PC-9 (cell line): ENCODE data around the gene CCDC91. TPM values are rescaled to one million over a fixed set of nuclear protein-coding genes. Genes with fewer than 3 reads are reported as not detected.

Experiments
- BruUV-seq: library from RNA; stranded (reverse); fragments of 400-500 nt; replicated peaks from 2 replicates; lab custom pipeline; 2021; lab: Mats Ljungman, UMichigan
- CTCF ChIA-PET: fragments of 300-600 bp; sonication (Branson Sonifier 250); formaldehyde crosslinking; loops from one replicate; lab custom pipeline; 2022; ENCODE audit warnings: antibody characterized with exemption; lab: Charles Lee
- POLR2A ChIA-PET: fragments of 300-600 bp; sonication (Branson Sonifier 250); formaldehyde crosslinking; loops from one replicate; lab custom pipeline; 2022; ENCODE audit warnings: antibody characterized with exemption; ENCODE audit not compliant: unreplicated experiment; lab: Charles Lee
- DNase-seq, 2 experiments: peaks; one replicate each; pipeline versions ENCODE4 v3.0.0 to v3.0.0-alpha.2; 2015 to 2022; ENCODE audit warnings: mixed read lengths in 1 of 2
- H2AFZ ChIP-seq: fragments of 200-600 bp; sonication (generic); 2 replicates; pipeline ENCODE4 v1.8.1; 2017; ENCODE audit warnings: antibody characterized with exemption
- H3F3A ChIP-seq: fragments of 200-600 bp; sonication (generic); 2 replicates; pipeline ENCODE4 v1.8.1; 2017; ENCODE audit warnings: antibody characterized with exemption, mild to moderate bottlenecking, low read depth; ENCODE audit not compliant: insufficient read depth
- H3K27ac ChIP-seq: fragments of 200-600 bp; sonication (generic); 2 replicates; pipeline ENCODE4 v1.6.1; 2016; ENCODE audit warnings: mixed run types
- H3K27me3 ChIP-seq: fragments of 200-600 bp; sonication (generic); 2 replicates; pipeline ENCODE4 v1.6.1; 2016; ENCODE audit warnings: low read depth, mixed run types; ENCODE audit not compliant: insufficient read depth
- H3K36me3 ChIP-seq: fragments of 200-600 bp; sonication (generic); 2 replicates; pipeline ENCODE4 v1.6.1; 2016; ENCODE audit warnings: low read depth, mixed run types
- H3K4me1 ChIP-seq: fragments of 200-600 bp; sonication (generic); replicated peaks from 2 replicates; pipeline ENCODE4 v1.6.1; 2016; ENCODE audit warnings: mixed run types; ENCODE audit not compliant: insufficient read depth
- H3K4me2 ChIP-seq: fragments of 200-600 bp; sonication (generic); 2 replicates; pipeline ENCODE4 v1.6.1; 2017; ENCODE audit warnings: mixed run types
- H3K4me3 ChIP-seq: fragments of 200-600 bp; sonication (generic); 2 replicates; pipeline ENCODE4 v1.6.1; 2016; ENCODE audit warnings: mixed run types
- H3K79me2 ChIP-seq: fragments of 200-600 bp; sonication (generic); 2 replicates; pipeline ENCODE4 v1.6.1; 2017; ENCODE audit warnings: low read depth, mixed run types
- H3K9me2 ChIP-seq: fragments of 200-600 bp; sonication (generic); 2 replicates; pipeline ENCODE4 v1.8.1; 2017; ENCODE audit warnings: mild to moderate bottlenecking; ENCODE audit not compliant: insufficient read depth
- H3K9me3 ChIP-seq: fragments of 200-600 bp; sonication (generic); 2 replicates; pipeline ENCODE4 v1.8.1; 2016; ENCODE audit warnings: low read depth; ENCODE audit not compliant: insufficient read depth
- H4K20me1 ChIP-seq: fragments of 200-600 bp; sonication (generic); 2 replicates; pipeline ENCODE4 v1.8.1; 2017; ENCODE audit not compliant: insufficient read depth
- EZH2 ChIP-seq: fragments of 200-600 bp; sonication (generic); IDR thresholded peaks from 2 replicates; pipeline ENCODE4 v1.8.0; 2017; ENCODE audit warnings: antibody characterized with exemption, low read depth
- intact Hi-C: fragments of 100-400 bp; cut with micrococcal nuclease; formaldehyde crosslinking; loops from one replicate; pipeline ENCODE4 v1.10.0; 2022; ENCODE audit not compliant: unreplicated experiment
- total RNA-seq: library from RNA; stranded (reverse); gene quantifications from 2 replicates; pipeline ENCODE4 v1.2.3, GENCODE V29; 2021
- TF ChIP-seq, protein P1 (sequence below): fragments of 200-600 bp; sonication (generic); conservative IDR thresholded peaks from 2 replicates; pipeline ENCODE4 v1.6.1; 2017; ENCODE audit warnings: mixed run types, antibody characterized with exemption, mild to moderate bottlenecking, moderate library complexity

CCDC91 gene
- total RNA-seq, 1 experiment from 2014 or later, result 38.9 TPM

DNA sequence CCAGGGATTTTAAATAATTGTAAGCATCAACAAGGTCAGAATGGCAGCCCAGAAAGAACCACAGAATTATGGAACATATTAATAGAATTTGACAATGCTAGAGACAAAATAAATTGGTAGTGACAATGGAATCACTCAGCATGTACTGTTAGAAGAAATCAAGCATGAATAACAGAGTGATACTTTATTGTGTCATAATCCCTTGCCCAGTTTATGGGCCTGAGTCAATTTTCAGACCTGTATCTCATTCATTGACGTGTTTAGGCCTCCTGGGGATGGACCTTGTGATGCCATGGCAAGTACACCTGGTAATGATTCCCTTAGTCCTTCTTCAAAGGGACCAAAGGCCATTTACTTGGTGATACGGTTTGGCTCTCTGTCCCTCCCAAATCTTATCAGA lies 12.8 kb upstream of the CCDC91 start:
- Histone ChIP-seq H3K4me3 (no peak overlapping the region), H3K36me3 (no peaks in the 10 kb centered on the region), H3F3A (no peaks in the 10 kb centered on the region), H3K27ac (no peak overlapping the region), H4K20me1 (no peaks in the 10 kb centered on the region; the same call in 1 of the 2 replicates), H3K27me3 (no peaks in the 10 kb centered on the region), H3K9me3 (no peaks in the 10 kb centered on the region), H3K4me1 (no peaks in the 10 kb centered on the region), H3K79me2 (no peaks in the 10 kb centered on the region), H3K4me2 (no peak overlapping the region), H2AFZ (no peak overlapping the region), H3K9me2 (0 out of 2 replicates have a peak, but pooled peaks cover 3% of the 10 kb centered on the region)
- BruUV-seq, result no TSS peak
- DNase-seq, result no peak
- ChIA-PET CTCF (interaction anchor here (0.5 kb wide), 1 partner anchor 188 kb away, joined by 3 read pairs; no protein-coding TSS in a partner anchor), POLR2A (interaction anchor here (0.7 kb wide), 1 partner anchor 653 kb away, joined by 5 read pairs; the partner anchor contains the start of gene PPFIBP1)
- intact Hi-C loops, result no loop called here
- TF ChIP-seq EZH2, result no peak
- TF ChIP-seq, protein P1, sequence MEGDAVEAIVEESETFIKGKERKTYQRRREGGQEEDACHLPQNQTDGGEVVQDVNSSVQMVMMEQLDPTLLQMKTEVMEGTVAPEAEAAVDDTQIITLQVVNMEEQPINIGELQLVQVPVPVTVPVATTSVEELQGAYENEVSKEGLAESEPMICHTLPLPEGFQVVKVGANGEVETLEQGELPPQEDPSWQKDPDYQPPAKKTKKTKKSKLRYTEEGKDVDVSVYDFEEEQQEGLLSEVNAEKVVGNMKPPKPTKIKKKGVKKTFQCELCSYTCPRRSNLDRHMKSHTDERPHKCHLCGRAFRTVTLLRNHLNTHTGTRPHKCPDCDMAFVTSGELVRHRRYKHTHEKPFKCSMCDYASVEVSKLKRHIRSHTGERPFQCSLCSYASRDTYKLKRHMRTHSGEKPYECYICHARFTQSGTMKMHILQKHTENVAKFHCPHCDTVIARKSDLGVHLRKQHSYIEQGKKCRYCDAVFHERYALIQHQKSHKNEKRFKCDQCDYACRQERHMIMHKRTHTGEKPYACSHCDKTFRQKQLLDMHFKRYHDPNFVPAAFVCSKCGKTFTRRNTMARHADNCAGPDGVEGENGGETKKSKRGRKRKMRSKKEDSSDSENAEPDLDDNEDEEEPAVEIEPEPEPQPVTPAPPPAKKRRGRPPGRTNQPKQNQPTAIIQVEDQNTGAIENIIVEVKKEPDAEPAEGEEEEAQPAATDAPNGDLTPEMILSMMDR, result no peak

DNA sequence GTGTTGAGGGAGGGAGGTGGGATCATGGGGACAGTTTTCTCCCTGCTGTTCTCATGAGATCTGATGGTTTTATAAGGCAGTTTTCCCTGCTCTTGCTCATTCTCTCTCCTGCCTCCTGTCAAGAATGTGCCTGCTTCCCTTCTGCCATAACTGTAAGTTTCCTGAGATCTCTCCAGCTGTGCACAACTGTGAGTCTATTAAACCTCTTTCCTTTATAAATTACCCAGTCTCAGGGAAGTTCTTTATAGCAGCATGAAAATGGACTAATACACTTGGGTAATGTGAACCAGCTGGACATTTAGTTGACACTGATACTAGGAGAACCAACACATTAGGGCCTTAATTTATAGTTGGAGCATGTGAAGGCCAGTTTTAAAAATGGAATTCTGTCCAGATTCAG lies 12.4 kb upstream of the CCDC91 start:
- no peak overlapping the region for H2AFZ ChIP-seq
- H3K9me3 ChIP-seq, result no peaks in the 10 kb centered on the region
- no peak overlapping the region for H3K4me3 ChIP-seq
- no peak overlapping the region for H3K27ac ChIP-seq
- no TSS peak for BruUV-seq
- intact Hi-C loops, result no loop called here
- no peak for TF ChIP-seq EZH2
- TF ChIP-seq, protein P1, result no peak
- no peaks in the 10 kb centered on the region; the same call in 1 of the 2 replicates for H4K20me1 ChIP-seq
- H3K9me2 ChIP-seq, result 0 out of 2 replicates have a peak, but pooled peaks cover 3% of the 10 kb centered on the region
- H3K36me3 ChIP-seq, result no peaks in the 10 kb centered on the region
- no peak overlapping the region for H3K4me2 ChIP-seq
- no peaks in the 10 kb centered on the region for H3K27me3 ChIP-seq
- DNase-seq, result no peak
- H3K4me1 ChIP-seq, result no peaks in the 10 kb centered on the region
- POLR2A ChIA-PET, result no interaction called here
- H3F3A ChIP-seq, result no peaks in the 10 kb centered on the region
- no peaks in the 10 kb centered on the region for H3K79me2 ChIP-seq
- CTCF ChIA-PET, result interaction anchor here (0.5 kb wide), 1 partner anchor 189 kb away, joined by 3 read pairs; no protein-coding TSS in a partner anchor

DNA sequence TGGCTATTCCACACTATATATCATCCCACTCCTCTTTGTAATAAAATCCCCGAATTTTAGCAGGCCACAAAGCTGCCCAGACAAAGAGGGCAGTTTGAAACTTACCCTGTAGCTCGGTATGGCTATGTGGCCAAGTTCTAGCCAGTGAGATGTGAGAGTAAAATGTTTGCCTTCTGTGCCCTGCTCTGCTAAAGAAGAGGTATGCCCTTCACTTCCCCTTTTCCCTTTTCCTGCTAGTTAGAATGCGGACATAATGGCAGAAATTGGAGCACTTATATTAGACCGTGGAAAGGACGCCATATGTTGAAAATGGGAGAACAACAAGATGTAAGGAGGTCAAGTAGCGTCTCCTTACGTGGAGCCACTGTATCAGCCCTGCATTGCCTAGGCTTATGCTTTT lies 11.5 kb upstream of the CCDC91 start:
- BruUV-seq, result no TSS peak
- intact Hi-C loops, result no loop called here
- H3K27ac ChIP-seq, result no peak overlapping the region
- H3K4me2 ChIP-seq, result no peak overlapping the region
- no peaks in the 10 kb centered on the region for H3K4me1 ChIP-seq
- no peaks in the 10 kb centered on the region for H3F3A ChIP-seq
- TF ChIP-seq, protein P1, result no peak
- TF ChIP-seq EZH2, result no peak
- no peaks in the 10 kb centered on the region for H3K27me3 ChIP-seq
- no peaks in the 10 kb centered on the region for H3K36me3 ChIP-seq
- H3K79me2 ChIP-seq, result no peaks in the 10 kb centered on the region
- no peak overlapping the region for H3K4me3 ChIP-seq
- H3K9me3 ChIP-seq, result no peaks in the 10 kb centered on the region; the same call in 1 of the 2 replicates
- ChIA-PET CTCF (no interaction called here), POLR2A (interaction anchor here (0.6 kb wide), 2 partner anchors 146 to 1063 kb away, joined by 3 to 5 read pairs; no protein-coding TSS in a partner anchor)
- no peak overlapping the region for H2AFZ ChIP-seq
- H3K9me2 ChIP-seq, result 0 out of 2 replicates have a peak, but pooled peaks cover 3% of the 10 kb centered on the region
- DNase-seq, result no peak
- H4K20me1 ChIP-seq, result no peaks in the 10 kb centered on the region; the same call in 1 of the 2 replicates
